ENCODE data around the gene F10. TPM values are rescaled to one million over a fixed set of nuclear protein-coding genes. Genes with fewer than 3 reads are reported as not detected.

The F10 gene
- polyA plus RNA-seq, 1 donor from 2014 or later, result not detected

- peaks cover 4% of the 10 kb centered on the region for H3K27me3 ChIP-seq (ENCODE audit: insufficient read depth, low read depth, low read length)
- H3K9ac ChIP-seq (ENCODE audit: low read length), result no peak within 1 kb of the TSS
- H3K4me3 ChIP-seq (ENCODE audit: low read length), result no peak within 1 kb of the TSS
- H3K79me2 ChIP-seq (replicated peaks; ENCODE audit: insufficient read depth, low read length), result no peaks in the 10 kb centered on the region
- H3K36me3 ChIP-seq (ENCODE audit: insufficient read depth, low read length), result no peaks in the 10 kb centered on the region
- H3K4me2 ChIP-seq (ENCODE audit: low read length), result no peak within 1 kb of the TSS
- no peak within 1 kb of the TSS for H2AFZ ChIP-seq (ENCODE audit: low read depth, low read length)
- H3K9me3 ChIP-seq (ENCODE audit: low read length), result no peaks in the 10 kb centered on the region
- TF ChIP-seq EZH2 (IDR thresholded peaks at IDR 0.05; ENCODE audit: borderline replicate concordance, insufficient read depth, low read length, poor library complexity, severe bottlenecking), result no peak
- no peak for TF ChIP-seq CTCF (IDR thresholded peaks at IDR 0.05; ENCODE audit: poor library complexity, severe bottlenecking)
- H4K20me1 ChIP-seq (ENCODE audit: insufficient read depth), result no peaks in the 10 kb centered on the region
- no peaks in the 10 kb centered on the region for H3K9me2 ChIP-seq (ENCODE audit: insufficient read depth, low read length)
- no peak within 1 kb of the TSS for H3K27ac ChIP-seq (ENCODE audit: low read length)
- H3F3A ChIP-seq (ENCODE audit: insufficient read depth, low read length, poor library complexity, severe bottlenecking), result no peaks in the 10 kb centered on the region
Observed at GRCh38 chr13:113157929-113158747, 35.5 kb downstream of the F10 start, which contains the start of gene PROZ. Gene PROZ (plus strand): TSS chr13:113158648. CDS start chr13:113158661, 13 bp downstream.

- Histone ChIP-seq H3K4me3 (ENCODE audit: low read length) (no peak overlapping the region), H3K79me2 (replicated peaks; ENCODE audit: insufficient read depth, low read length) (no peaks in the 10 kb centered on the region), H3F3A (ENCODE audit: insufficient read depth, low read length, poor library complexity, severe bottlenecking) (no peaks in the 10 kb centered on the region), H3K9ac (ENCODE audit: low read length) (no peak overlapping the region), H3K27ac (ENCODE audit: low read length) (no peak overlapping the region), H2AFZ (ENCODE audit: low read depth, low read length) (no peak overlapping the region), H3K4me2 (ENCODE audit: low read length) (no peak overlapping the region), H4K20me1 (ENCODE audit: insufficient read depth) (no peaks in the 10 kb centered on the region), H3K9me3 (ENCODE audit: low read length) (no peaks in the 10 kb centered on the region), H3K9me2 (ENCODE audit: insufficient read depth, low read length) (no peaks in the 10 kb centered on the region), H3K36me3 (ENCODE audit: insufficient read depth, low read length) (no peaks in the 10 kb centered on the region), H3K27me3 (ENCODE audit: insufficient read depth, low read depth, low read length) (no peaks in the 10 kb centered on the region)
- no peak for TF ChIP-seq RAD21 (conservative IDR thresholded peaks at IDR 0.05)
- TF ChIP-seq EZH2 (IDR thresholded peaks at IDR 0.05; ENCODE audit: borderline replicate concordance, insufficient read depth, low read length, poor library complexity, severe bottlenecking), result no peak
- TF ChIP-seq EP300 (conservative IDR thresholded peaks at IDR 0.05; ENCODE audit: poor library complexity, severe bottlenecking), result no peak
- no peak for TF ChIP-seq TAF1 (IDR thresholded peaks at IDR 0.05; ENCODE audit: low read depth)
- TF ChIP-seq CTCF (IDR thresholded peaks at IDR 0.05; ENCODE audit: poor library complexity, severe bottlenecking), result no peak
- no peak for TF ChIP-seq MXI1 (conservative IDR thresholded peaks at IDR 0.05; ENCODE audit: poor library complexity, severe bottlenecking)
- TF ChIP-seq POLR2AphosphoS5 (IDR thresholded peaks at IDR 0.05), result no peak
- no peak for TF ChIP-seq REST (IDR thresholded peaks at IDR 0.05; ENCODE audit: borderline replicate concordance)
- no peak for TF ChIP-seq SMC3 (conservative IDR thresholded peaks at IDR 0.05; ENCODE audit: poor library complexity)
Observed at GRCh38 chr13:113158946-113159345, 36.3 kb downstream of the F10 start.

Measured in neural cell (in vitro differentiated cells).